GM12873 (cell line): ENCODE measurements around the gene POFUT2.

Source experiments
- TF ChIP-seq, protein P1 (sequence below): IDR thresholded peaks from 2 replicates; pipeline ENCODE4 v1.5.1; 2012; ENCODE audit warnings: low read depth, mild to moderate bottlenecking, moderate library complexity, low read length, control low read depth; ENCODE audit not compliant: insufficient read depth; ENCODE audit errors: missing control alignments

POFUT2 gene

DNA sequence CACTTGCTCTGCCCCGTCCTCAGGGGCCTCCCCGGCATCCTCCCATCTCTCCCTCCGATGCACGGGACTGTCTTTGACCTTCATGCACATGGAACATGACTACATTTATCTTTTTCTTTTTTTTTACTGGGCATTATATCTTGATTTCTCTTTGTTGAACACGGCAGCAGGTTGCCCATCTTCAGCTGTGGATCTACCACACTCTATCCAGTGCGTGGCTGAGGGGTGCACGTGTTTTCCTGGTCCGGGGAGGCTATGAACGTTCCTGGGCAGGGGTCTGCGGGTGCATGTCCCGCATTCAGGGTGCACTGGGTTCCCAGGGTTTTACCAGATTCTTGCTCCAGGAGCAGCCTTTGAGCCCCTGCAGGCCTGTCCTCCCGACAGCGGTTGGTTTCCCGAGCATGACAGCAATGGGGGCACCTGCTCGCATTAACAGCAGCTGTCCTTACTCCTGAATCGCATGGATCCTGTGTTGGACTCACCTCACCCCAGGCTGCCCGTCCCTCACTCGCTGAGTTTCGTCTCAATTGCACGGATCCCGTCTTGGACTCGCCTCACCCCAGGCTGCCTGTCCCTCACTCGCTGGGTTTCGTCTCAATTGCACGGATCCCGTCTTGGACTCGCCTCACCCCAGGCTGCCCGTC, 7.4 kb downstream of the POFUT2 start:
- TF ChIP-seq, protein P1, sequence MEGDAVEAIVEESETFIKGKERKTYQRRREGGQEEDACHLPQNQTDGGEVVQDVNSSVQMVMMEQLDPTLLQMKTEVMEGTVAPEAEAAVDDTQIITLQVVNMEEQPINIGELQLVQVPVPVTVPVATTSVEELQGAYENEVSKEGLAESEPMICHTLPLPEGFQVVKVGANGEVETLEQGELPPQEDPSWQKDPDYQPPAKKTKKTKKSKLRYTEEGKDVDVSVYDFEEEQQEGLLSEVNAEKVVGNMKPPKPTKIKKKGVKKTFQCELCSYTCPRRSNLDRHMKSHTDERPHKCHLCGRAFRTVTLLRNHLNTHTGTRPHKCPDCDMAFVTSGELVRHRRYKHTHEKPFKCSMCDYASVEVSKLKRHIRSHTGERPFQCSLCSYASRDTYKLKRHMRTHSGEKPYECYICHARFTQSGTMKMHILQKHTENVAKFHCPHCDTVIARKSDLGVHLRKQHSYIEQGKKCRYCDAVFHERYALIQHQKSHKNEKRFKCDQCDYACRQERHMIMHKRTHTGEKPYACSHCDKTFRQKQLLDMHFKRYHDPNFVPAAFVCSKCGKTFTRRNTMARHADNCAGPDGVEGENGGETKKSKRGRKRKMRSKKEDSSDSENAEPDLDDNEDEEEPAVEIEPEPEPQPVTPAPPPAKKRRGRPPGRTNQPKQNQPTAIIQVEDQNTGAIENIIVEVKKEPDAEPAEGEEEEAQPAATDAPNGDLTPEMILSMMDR: no peak

GRCh38 chr21:45279446-45280177, 8.1 kb downstream of the POFUT2 start:
- TF ChIP-seq, protein P1: no peak

GRCh38 chr21:45278156-45278911, 9.4 kb downstream of the POFUT2 start:
- TF ChIP-seq, protein P1: no peak

DNA sequence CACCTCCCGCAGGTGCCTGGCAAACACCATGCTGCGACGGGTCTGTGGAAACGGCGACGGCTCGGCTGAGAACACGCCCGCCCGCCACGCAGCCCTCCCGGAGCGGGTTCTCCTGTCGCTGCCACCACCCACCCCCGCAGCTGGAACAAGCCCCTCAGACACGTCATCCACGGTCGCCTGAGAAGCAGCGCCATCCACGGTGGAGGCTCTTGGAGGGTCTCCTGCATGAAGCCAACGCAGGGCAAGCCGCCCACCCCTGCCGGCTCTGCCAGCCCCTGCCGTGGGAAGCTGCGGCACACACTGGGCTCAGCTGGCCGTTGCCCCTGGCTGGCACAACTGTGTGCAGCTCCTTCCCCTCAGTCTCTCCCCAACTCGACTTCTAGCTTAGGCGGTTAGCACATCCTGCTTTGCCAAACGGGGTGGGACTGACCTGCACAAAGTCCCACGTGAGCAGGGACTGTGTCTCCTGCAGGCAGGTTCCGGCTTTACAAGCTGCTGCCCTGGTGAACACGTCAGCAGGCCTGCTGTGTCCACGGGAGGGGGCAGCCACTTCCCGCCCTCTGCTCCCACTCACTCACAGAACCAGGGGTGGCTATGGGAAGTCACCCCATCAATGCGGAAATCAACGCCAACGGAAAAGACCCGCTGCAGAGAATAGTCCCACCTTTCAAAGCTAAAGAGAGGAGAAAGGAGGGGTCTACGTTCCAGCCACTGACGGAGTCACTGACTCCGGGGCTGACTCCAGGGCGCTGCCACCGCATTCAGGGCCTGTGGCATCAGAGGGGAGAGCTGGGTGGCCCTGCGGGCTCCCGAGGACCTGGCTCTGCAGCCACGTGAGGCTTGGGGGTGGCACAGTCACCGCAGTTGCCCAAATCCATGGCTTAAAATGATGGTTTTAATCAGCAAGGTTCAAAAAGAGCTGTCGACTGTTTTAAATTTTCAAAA, 10.3 kb downstream of the POFUT2 start:
- TF ChIP-seq, protein P1: no peak

DNA sequence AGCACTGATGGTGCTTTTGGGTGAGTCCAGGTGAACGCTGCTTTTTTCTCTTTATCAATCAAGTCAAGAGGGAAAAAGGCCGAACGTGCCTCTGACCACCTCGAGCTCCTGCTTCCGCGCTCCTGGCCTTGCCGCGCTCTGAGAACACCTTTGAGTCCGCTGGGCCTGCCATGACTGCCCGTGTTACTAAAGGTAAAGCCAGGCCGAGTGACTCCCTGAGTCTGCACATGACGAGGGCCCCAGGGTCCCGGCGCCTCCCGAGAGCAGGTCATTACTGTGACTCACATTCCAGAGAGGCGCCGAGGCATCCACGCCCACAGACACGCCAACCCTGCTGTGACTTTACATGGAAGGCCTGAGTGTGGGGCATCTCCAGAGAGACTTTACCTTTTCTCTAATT, 11.1 kb downstream of the POFUT2 start:
- TF ChIP-seq, protein P1: no peak

GRCh38 chr21:45270306-45270821, 17.3 kb downstream of the POFUT2 start:
- TF ChIP-seq, protein P1: no peak

- TF ChIP-seq, protein P1: no peak
Observed at GRCh38 chr21:45269861-45270260, 17.8 kb downstream of the POFUT2 start.
